OCI-LY7 (cell line): Measurements from ENCODE around the gene TYROBP. TPM values are rescaled to one million over a fixed set of nuclear protein-coding genes. Genes with fewer than 3 reads are reported as not detected.

ENCODE experiments used
- BruUV-seq: library from RNA; stranded (reverse); fragments of 400-500 nt; replicated peaks from 2 replicates; lab custom pipeline; 2021; lab: Mats Ljungman, UMichigan
- CTCF ChIA-PET: fragments of 300-600 bp; sonication (Branson Sonifier 250); formaldehyde crosslinking; loops from one replicate; lab custom pipeline; 2022; ENCODE audit warnings: antibody characterized with exemption; ENCODE audit not compliant: unreplicated experiment; lab: Charles Lee
- POLR2A ChIA-PET: fragments of 300-600 bp; sonication (Branson Sonifier 250); formaldehyde crosslinking; loops from one replicate; lab custom pipeline; 2022; ENCODE audit warnings: antibody characterized with exemption; lab: Charles Lee
- DNase-seq: peaks from one replicate; pipeline ENCODE4 v3.0.0-alpha.2; 2015; ENCODE audit warnings: low spot score
- H2AFZ ChIP-seq: fragments of 200-600 bp; sonication (generic), shearing (Covaris generic); 2 replicates; pipeline ENCODE4 v1.6.1; 2014; ENCODE audit warnings: mild to moderate bottlenecking, antibody characterized with exemption, low read length, moderate library complexity
- H3K27ac ChIP-seq: fragments of 200-600 bp; sonication (generic); 2 replicates; pipeline ENCODE4 v1.5.1; 2014; ENCODE audit warnings: mixed run types, low read depth, mild to moderate bottlenecking, moderate library complexity, low read length, inconsistent platforms; ENCODE audit not compliant: poor library complexity, severe bottlenecking
- H3K36me3 ChIP-seq: fragments of 200-600 bp; sonication (generic); 2 replicates; pipeline ENCODE4 v1.6.1; 2014; ENCODE audit warnings: mild to moderate bottlenecking, antibody characterized with exemption, low read length, moderate library complexity, mixed read lengths; ENCODE audit not compliant: insufficient read depth
- H3K4me1 ChIP-seq: fragments of 200-600 bp; sonication (generic); 2 replicates; pipeline ENCODE4 v1.5.1; 2014; ENCODE audit warnings: mild to moderate bottlenecking, low read length; ENCODE audit not compliant: insufficient read depth, poor library complexity, severe bottlenecking
- H3K4me2 ChIP-seq: fragments of 200-600 bp; sonication (generic); 2 replicates; pipeline ENCODE4 v1.6.1; 2014; ENCODE audit warnings: mild to moderate bottlenecking, low read length
- H3K4me3 ChIP-seq: fragments of 200-600 bp; sonication (generic); 2 replicates; pipeline ENCODE4 v1.5.1; 2014; ENCODE audit warnings: mild to moderate bottlenecking, low read depth, low read length; ENCODE audit not compliant: poor library complexity, severe bottlenecking
- H3K79me2 ChIP-seq: fragments of 200-600 bp; sonication (generic); 2 replicates; pipeline ENCODE4 v1.6.1; 2016; ENCODE audit warnings: low read depth, mild to moderate bottlenecking, low read length, moderate library complexity, mixed read lengths; ENCODE audit not compliant: insufficient read depth
- H3K9me2 ChIP-seq: fragments of 200-600 bp; sonication (generic); 2 replicates; pipeline ENCODE4 v1.6.1; 2016; ENCODE audit warnings: mild to moderate bottlenecking, low read length, mixed read lengths; ENCODE audit not compliant: insufficient read depth
- H3K9me3 ChIP-seq: fragments of 200-600 bp; sonication (generic); 2 replicates; pipeline ENCODE4 v1.6.1; 2014; ENCODE audit warnings: mild to moderate bottlenecking, mixed run types, low read length, mixed read lengths
- H4K20me1 ChIP-seq: fragments of 200-600 bp; sonication (generic); 2 replicates; pipeline ENCODE4 v1.6.1; 2014; ENCODE audit warnings: mild to moderate bottlenecking, antibody characterized with exemption, low read length, moderate library complexity, mixed read lengths; ENCODE audit not compliant: insufficient read depth
- EZH2phosphoT487 ChIP-seq: fragments of 200-600 bp; sonication (generic); IDR thresholded peaks from 2 replicates; pipeline ENCODE4 v1.6.1; 2018; ENCODE audit warnings: low read depth, borderline replicate concordance, mild to moderate bottlenecking, mixed run types, antibody characterized with exemption, low read length, moderate library complexity, mixed read lengths
- intact Hi-C: fragments of 100-400 bp; cut with micrococcal nuclease; formaldehyde crosslinking; loops from one replicate; pipeline ENCODE4 v1.10.0; 2022; ENCODE audit not compliant: unreplicated experiment
- total RNA-seq, 2 experiments: library from RNA; depleted of rRNA in 1 of 2; stranded (reverse); fragments of >200 nt in 1 of 2; shearing (Covaris generic) in 1 of 2; gene quantifications; 2 replicates each; pipeline ENCODE4 v1.2.3, GENCODE V29; 2014 to 2022
- TF ChIP-seq, protein P1 (sequence below): fragments of 200-600 bp; sonication (generic); conservative IDR thresholded peaks from 2 replicates; pipeline ENCODE4 v1.5.1; 2014; ENCODE audit warnings: mild to moderate bottlenecking, antibody characterized with exemption, low read length, moderate library complexity, mixed read lengths

Gene TYROBP
- total RNA-seq, 2 experiments from 2014 or later = not detected

DNA sequence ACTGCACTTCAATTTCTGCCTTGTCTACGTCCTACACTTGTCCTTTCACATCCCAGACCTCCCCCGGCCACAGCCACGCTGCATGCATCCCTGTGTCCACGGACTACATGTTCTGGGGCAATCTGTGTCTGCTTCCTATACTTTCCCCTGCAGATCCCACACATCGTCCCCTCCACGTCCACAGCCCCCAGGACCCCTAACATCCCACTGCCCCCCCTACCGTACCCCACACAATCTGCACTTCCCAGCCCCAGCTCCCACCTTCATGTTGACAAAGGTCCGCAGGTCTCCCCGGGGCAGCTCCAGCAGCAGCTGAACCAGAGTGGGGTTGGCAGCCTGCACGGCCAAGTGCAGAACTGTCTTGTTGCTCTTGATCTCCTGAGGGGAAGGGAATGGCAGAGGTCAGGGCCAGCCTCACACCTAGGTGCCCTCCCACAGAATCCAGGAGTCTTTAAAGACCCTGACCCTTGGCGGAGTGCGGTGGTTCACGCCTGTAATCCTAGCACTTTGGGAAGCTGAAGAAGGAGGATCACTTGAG lies 17.9 kb downstream of the TYROBP start:
- ChIA-PET CTCF (no interaction called here), POLR2A (no interaction called here)
- H3K9me2 ChIP-seq = no peaks in the 10 kb centered on the region
- H2AFZ ChIP-seq = no peak overlapping the region
- no peak overlapping the region for H3K27ac ChIP-seq
- H4K20me1 ChIP-seq = no peaks in the 10 kb centered on the region; the same call in 1 of the 2 replicates
- no TSS peak for BruUV-seq
- no peak overlapping the region for H3K4me2 ChIP-seq
- intact Hi-C loops = no loop called here
- H3K4me3 ChIP-seq = no peak overlapping the region
- TF ChIP-seq EZH2phosphoT487 = no peak
- TF ChIP-seq, protein P1, sequence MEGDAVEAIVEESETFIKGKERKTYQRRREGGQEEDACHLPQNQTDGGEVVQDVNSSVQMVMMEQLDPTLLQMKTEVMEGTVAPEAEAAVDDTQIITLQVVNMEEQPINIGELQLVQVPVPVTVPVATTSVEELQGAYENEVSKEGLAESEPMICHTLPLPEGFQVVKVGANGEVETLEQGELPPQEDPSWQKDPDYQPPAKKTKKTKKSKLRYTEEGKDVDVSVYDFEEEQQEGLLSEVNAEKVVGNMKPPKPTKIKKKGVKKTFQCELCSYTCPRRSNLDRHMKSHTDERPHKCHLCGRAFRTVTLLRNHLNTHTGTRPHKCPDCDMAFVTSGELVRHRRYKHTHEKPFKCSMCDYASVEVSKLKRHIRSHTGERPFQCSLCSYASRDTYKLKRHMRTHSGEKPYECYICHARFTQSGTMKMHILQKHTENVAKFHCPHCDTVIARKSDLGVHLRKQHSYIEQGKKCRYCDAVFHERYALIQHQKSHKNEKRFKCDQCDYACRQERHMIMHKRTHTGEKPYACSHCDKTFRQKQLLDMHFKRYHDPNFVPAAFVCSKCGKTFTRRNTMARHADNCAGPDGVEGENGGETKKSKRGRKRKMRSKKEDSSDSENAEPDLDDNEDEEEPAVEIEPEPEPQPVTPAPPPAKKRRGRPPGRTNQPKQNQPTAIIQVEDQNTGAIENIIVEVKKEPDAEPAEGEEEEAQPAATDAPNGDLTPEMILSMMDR = no peak
- no peak for DNase-seq
- H3K79me2 ChIP-seq = no peaks in the 10 kb centered on the region
- H3K4me1 ChIP-seq = no peaks in the 10 kb centered on the region
- H3K36me3 ChIP-seq = peaks cover 87% of the 10 kb centered on the region
- H3K9me3 ChIP-seq = no peaks in the 10 kb centered on the region

DNA sequence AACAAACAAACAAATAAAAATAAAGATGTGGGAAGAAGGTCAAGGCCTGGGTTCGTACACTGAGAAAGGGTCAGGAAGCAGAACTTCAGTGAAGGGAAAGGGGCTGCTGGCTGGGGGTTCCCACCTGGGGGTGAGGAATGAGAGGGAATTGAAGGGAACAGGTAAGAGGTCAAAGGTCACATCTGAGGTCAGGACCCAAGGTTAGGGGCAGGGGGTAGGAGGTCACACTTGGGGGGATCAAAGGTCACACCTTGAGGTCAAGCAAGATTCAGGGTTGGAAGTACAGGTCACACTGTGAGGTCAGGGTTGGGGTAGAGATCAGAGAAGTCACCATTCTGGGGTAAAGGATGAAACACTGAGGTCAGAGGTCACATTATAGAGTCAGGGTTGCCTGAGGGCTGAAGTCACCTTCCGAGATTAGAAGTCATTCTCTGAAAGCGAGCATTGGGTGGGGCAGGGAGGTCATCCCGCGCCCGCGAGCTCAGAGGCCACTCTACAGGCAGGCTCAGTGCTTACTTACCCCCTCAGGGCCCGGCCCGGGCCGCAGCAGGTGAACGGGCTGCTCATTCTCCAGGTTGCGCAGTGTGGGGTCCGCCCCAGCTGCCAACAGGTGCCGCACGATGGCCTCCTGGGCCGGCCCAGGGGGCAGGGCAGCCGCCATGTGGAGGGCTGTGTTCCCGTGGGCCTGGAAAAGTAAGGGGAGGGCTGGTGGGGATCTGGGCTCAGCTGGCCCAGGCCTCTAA lies 18.6 kb downstream of the TYROBP start:
- no peaks in the 10 kb centered on the region; the same call in 1 of the 2 replicates for H4K20me1 ChIP-seq
- H3K36me3 ChIP-seq = peaks cover 80% of the 10 kb centered on the region
- H2AFZ ChIP-seq = no peak overlapping the region
- H3K79me2 ChIP-seq = no peaks in the 10 kb centered on the region
- intact Hi-C loops = no loop called here
- no peaks in the 10 kb centered on the region for H3K9me3 ChIP-seq
- ChIA-PET CTCF (no interaction called here), POLR2A (no interaction called here)
- no peaks in the 10 kb centered on the region for H3K4me1 ChIP-seq
- TF ChIP-seq, protein P1 = no peak
- no peak for TF ChIP-seq EZH2phosphoT487
- DNase-seq = no peak
- BruUV-seq = no TSS peak
- H3K9me2 ChIP-seq = no peaks in the 10 kb centered on the region
- no peak overlapping the region for H3K4me3 ChIP-seq
- no peak overlapping the region for H3K4me2 ChIP-seq
- H3K27ac ChIP-seq = no peak overlapping the region

DNA sequence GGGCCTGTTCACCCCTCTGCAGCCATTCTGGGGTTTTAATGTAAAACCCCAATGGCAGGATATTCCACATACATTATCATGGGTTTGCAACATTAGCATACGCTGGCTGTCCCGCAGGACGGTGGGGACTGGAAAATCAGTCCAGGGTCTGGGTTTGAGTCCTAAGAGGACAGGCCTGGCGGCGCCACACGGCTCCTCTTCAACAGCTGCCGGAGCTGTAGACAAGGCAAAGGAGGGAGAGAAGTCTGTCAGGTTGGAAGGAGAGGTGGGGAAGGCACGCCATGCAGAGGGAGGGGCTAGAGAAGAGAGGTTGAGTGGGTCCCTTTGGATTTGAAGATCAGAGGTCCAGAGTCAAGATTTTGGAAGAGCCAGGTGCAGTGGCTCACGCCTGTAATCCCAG lies 19.7 kb downstream of the TYROBP start:
- intact Hi-C loops = no loop called here
- Histone ChIP-seq H2AFZ (no peak overlapping the region), H3K36me3 (peaks cover 69% of the 10 kb centered on the region), H4K20me1 (no peaks in the 10 kb centered on the region; the same call in 1 of the 2 replicates), H3K27ac (no peak overlapping the region), H3K4me1 (no peaks in the 10 kb centered on the region), H3K4me2 (no peak overlapping the region), H3K79me2 (no peaks in the 10 kb centered on the region), H3K4me3 (no peak overlapping the region), H3K9me2 (no peaks in the 10 kb centered on the region), H3K9me3 (no peaks in the 10 kb centered on the region)
- ChIA-PET POLR2A (no interaction called here), CTCF (no interaction called here)
- BruUV-seq = no TSS peak
- TF ChIP-seq EZH2phosphoT487 = no peak
- TF ChIP-seq, protein P1 = no peak
- DNase-seq = no peak
